Subcutaneous abdominal adipose tissue (tissue), 5 donors: ENCODE results near the gene SLC26A4.
"Not testable (repeated sequence)": the region's sequence is repeated elsewhere in the genome, so short reads cannot be mapped to it uniquely, and the experiment has no call there.

ENCODE experiments used
- H3K27ac ChIP-seq: one replicate; pipeline ENCODE4 v1.7.0; 2013; ENCODE audit warnings: low read depth, mild to moderate bottlenecking, inconsistent platforms, low read length, moderate library complexity
- H3K27me3 ChIP-seq, 5 donors: one replicate each; pipeline ENCODE4 v1.7.0; 2013; ENCODE audit warnings: low read length in 5 of 5, inconsistent platforms in 1 of 5; ENCODE audit not compliant: control insufficient read depth in 5 of 5, insufficient read depth in 4 of 5
- H3K36me3 ChIP-seq, 5 donors: one replicate each; pipeline ENCODE4 v1.7.0; 2013; ENCODE audit warnings: low read length in 5 of 5; ENCODE audit not compliant: control insufficient read depth in 5 of 5, insufficient read depth in 5 of 5
- H3K4me1 ChIP-seq, 5 donors: one replicate each; pipeline ENCODE4 v1.7.0; 2013; ENCODE audit warnings: low read length in 5 of 5, mild to moderate bottlenecking in 3 of 5, moderate library complexity in 1 of 5; ENCODE audit not compliant: control insufficient read depth in 5 of 5, insufficient read depth in 5 of 5
- H3K4me3 ChIP-seq, 5 donors: one replicate each; pipeline ENCODE4 v1.7.0; 2013; ENCODE audit warnings: low read length in 5 of 5, low read depth in 1 of 5
- H3K9ac ChIP-seq, 5 donors: one replicate each; pipeline ENCODE4 v1.7.0; 2013; ENCODE audit warnings: low read length in 5 of 5, mild to moderate bottlenecking in 4 of 5, moderate library complexity in 3 of 5
- H3K9me3 ChIP-seq, 5 donors: one replicate each; pipeline ENCODE4 v1.7.0; 2013; ENCODE audit warnings: low read length in 5 of 5; ENCODE audit not compliant: control insufficient read depth in 5 of 5
- donor health status: healthy.
- donor health status: healthy.
- donor health status: healthy.
- donor health status: healthy.
- donor health status: healthy.

The SLC26A4 gene

GRCh38 chr7:107631588-107632491 lies 28.8 kb upstream of the SLC26A4 start:
- H3K36me3 ChIP-seq, result peaks cover 0 to 16% (median 10%) of the 10 kb centered on the region in 5 donors
- no peak overlapping the region for H3K9ac ChIP-seq
- H3K9me3 ChIP-seq, result no peaks in the 10 kb centered on the region
- no peaks in the 10 kb centered on the region for H3K4me1 ChIP-seq
- no peak overlapping the region for H3K27ac ChIP-seq
- no peaks in the 10 kb centered on the region for H3K27me3 ChIP-seq
- no peak overlapping the region for H3K4me3 ChIP-seq

- H3K9ac ChIP-seq, result no peak overlapping the region
- H3K27ac ChIP-seq, result no peak overlapping the region
- no peak overlapping the region for H3K4me3 ChIP-seq
- no peaks in the 10 kb centered on the region for H3K4me1 ChIP-seq
- no peaks in the 10 kb centered on the region for H3K9me3 ChIP-seq
- H3K27me3 ChIP-seq, result no peaks in the 10 kb centered on the region
- peaks cover 0 to 16% (median 10%) of the 10 kb centered on the region in 5 donors for H3K36me3 ChIP-seq
Observed at GRCh38 chr7:107632492-107632865, 28.1 kb upstream of the SLC26A4 start.

GRCh38 chr7:107638594-107638993 lies 22.0 kb upstream of the SLC26A4 start:
- Histone ChIP-seq H3K27ac (no peak overlapping the region), H3K4me1 (no peaks in the 10 kb centered on the region), H3K36me3 (no peaks in the 10 kb centered on the region), H3K9me3 (no peaks in the 10 kb centered on the region), H3K4me3 (no peak overlapping the region), H3K27me3 (no peaks in the 10 kb centered on the region), H3K9ac (no peak overlapping the region)

GRCh38 chr7:107639070-107639469 lies 21.6 kb upstream of the SLC26A4 start:
- H3K9ac ChIP-seq, H3K27ac ChIP-seq, H3K4me3 ChIP-seq: not testable (repeated sequence)

GRCh38 chr7:107641676-107642075 lies 19.0 kb upstream of the SLC26A4 start:
- Histone ChIP-seq H3K27ac (no peak overlapping the region), H3K36me3 (no peaks in the 10 kb centered on the region), H3K4me3 (no peak overlapping the region), H3K4me1 (peaks cover 0 to 9% (median 4%) of the 10 kb centered on the region in 5 donors), H3K9ac (no peak overlapping the region), H3K27me3 (no peaks in the 10 kb centered on the region), H3K9me3 (no peaks in the 10 kb centered on the region)

More at GRCh38 chr7:107639070-107639469, 21.6 kb upstream of the SLC26A4 start:
- not testable (repeated sequence) for H3K9me3 ChIP-seq, H3K27me3 ChIP-seq, H3K4me1 ChIP-seq, H3K36me3 ChIP-seq

- Histone ChIP-seq H3K27me3 (no peaks in the 10 kb centered on the region), H3K4me3 (no peak overlapping the region), H3K36me3 (no peaks in the 10 kb centered on the region), H3K27ac (no peak overlapping the region), H3K9ac (no peak overlapping the region), H3K4me1 (peaks cover 0 to 9% (median 4%) of the 10 kb centered on the region in 5 donors), H3K9me3 (no peaks in the 10 kb centered on the region)
Observed at GRCh38 chr7:107642501-107642900, 18.1 kb upstream of the SLC26A4 start.

GRCh38 chr7:107643407-107643806 lies 17.2 kb upstream of the SLC26A4 start:
- Histone ChIP-seq H3K9ac (no peak overlapping the region), H3K4me1 (peaks cover 0 to 9% (median 4%) of the 10 kb centered on the region in 5 donors), H3K9me3 (no peaks in the 10 kb centered on the region), H3K36me3 (no peaks in the 10 kb centered on the region), H3K27me3 (no peaks in the 10 kb centered on the region), H3K4me3 (no peak overlapping the region), H3K27ac (no peak overlapping the region)

GRCh38 chr7:107643938-107644308 lies 16.7 kb upstream of the SLC26A4 start:
- H3K9ac ChIP-seq, result no peak overlapping the region
- H3K27me3 ChIP-seq, result no peaks in the 10 kb centered on the region
- no peak overlapping the region for H3K27ac ChIP-seq
- peaks cover 0 to 9% (median 4%) of the 10 kb centered on the region in 5 donors for H3K4me1 ChIP-seq
- H3K4me3 ChIP-seq, result no peak overlapping the region
- H3K9me3 ChIP-seq, result no peaks in the 10 kb centered on the region
- no peaks in the 10 kb centered on the region for H3K36me3 ChIP-seq

- H3K36me3 ChIP-seq, result no peaks in the 10 kb centered on the region
- no peaks in the 10 kb centered on the region for H3K9me3 ChIP-seq
- H3K4me3 ChIP-seq, result peak overlapping the region in 2 of 5 donors; percentile 6 to 35
- no peak overlapping the region for H3K27ac ChIP-seq
- no peaks in the 10 kb centered on the region for H3K27me3 ChIP-seq
- peaks cover 0 to 9% (median 4%) of the 10 kb centered on the region in 5 donors for H3K4me1 ChIP-seq
- H3K9ac ChIP-seq, result no peak overlapping the region
Observed at GRCh38 chr7:107644309-107644974, 16.2 kb upstream of the SLC26A4 start.

- no peaks in the 10 kb centered on the region for H3K4me1 ChIP-seq
- no peak overlapping the region for H3K9ac ChIP-seq
- no peak overlapping the region for H3K27ac ChIP-seq
- H3K27me3 ChIP-seq, result peaks cover 0 to 2% (median 0%) of the 10 kb centered on the region in 5 donors
- no peaks in the 10 kb centered on the region for H3K9me3 ChIP-seq
- no peak overlapping the region for H3K4me3 ChIP-seq
- H3K36me3 ChIP-seq, result no peaks in the 10 kb centered on the region
Observed at GRCh38 chr7:107652642-107653041, 8.0 kb upstream of the SLC26A4 start.
